Activated CD8-positive, alpha-beta memory T cell treated with anti-CD3 and anti-CD28 coated beads, Interleukin-2, amount 50 U/mL, for 48 hours (primary cell): ENCODE results near the gene SAMD5.

Experiments used
- DNase-seq: peaks from one replicate; pipeline ENCODE4 v3.0.0-alpha.2; 2020

The SAMD5 gene

GRCh38 chr6:147569788-147570187 lies 61.3 kb downstream of the SAMD5 start:
- no peak for DNase-seq

- no peak for DNase-seq
Observed at GRCh38 chr6:147570681-147571080, 62.2 kb downstream of the SAMD5 start.

DNA sequence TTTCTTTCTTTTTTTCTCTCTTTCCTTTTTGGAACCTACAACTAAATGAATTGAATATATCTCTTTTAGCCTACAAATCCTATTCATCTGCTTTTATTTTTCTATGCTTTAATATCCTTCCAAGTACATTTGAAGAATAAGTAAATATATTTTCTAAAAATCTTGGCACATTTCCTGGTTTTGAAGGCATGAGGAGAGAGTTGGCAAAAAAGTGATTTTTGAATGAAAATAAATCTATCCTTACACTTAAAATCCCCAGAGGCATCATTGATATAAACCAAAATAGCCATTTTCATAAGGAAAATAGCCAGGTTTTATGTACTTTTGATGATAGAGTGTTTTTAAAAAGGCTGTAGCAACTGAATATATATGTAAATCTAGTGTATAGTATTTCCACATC lies 69.0 kb downstream of the SAMD5 start:
- no peak for DNase-seq

DNA sequence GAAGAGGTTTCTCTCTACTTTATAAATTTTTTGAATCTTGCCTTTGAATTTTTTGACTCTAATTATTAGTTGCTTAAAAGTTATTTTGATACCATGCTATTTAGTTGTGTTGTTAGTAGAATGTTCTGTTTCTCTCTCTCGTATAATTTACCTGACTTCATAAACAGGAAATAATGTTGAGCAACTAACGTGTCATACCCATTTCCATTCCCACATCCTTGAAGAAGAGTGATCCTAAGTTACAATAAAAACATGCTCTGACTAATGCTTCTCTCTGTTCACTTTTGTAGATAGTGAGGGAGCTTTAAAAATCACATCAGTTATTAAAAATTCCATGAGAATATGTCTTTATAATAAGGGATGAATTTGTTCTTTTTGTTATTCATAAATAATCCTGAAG lies 69.7 kb downstream of the SAMD5 start:
- no peak for DNase-seq

DNA sequence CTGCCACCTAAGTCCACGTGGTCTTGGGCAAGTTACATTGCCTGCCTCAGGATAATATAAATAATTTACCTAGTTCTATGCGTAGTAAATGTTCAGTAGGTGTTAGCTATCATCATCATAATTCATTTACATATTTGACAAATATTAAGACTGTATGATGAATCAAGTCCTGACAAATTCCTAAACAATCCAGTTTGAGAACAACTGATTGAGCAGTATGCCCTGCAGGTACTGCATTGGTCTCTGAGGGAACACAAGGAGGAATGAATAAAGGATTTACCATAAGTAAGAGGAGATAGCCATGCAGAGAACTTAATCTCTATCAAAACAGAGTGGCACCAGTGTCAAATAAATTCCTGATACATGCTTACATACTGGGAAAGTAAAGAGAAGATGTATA lies 70.4 kb downstream of the SAMD5 start:
- DNase-seq: no peak

- no peak for DNase-seq
Observed at GRCh38 chr6:147579667-147580066, 71.2 kb downstream of the SAMD5 start.

- no peak for DNase-seq
Observed at GRCh38 chr6:147582991-147583390, 74.5 kb downstream of the SAMD5 start.

- DNase-seq: no peak
Observed at GRCh38 chr6:147585256-147585655, 76.8 kb downstream of the SAMD5 start.

DNA sequence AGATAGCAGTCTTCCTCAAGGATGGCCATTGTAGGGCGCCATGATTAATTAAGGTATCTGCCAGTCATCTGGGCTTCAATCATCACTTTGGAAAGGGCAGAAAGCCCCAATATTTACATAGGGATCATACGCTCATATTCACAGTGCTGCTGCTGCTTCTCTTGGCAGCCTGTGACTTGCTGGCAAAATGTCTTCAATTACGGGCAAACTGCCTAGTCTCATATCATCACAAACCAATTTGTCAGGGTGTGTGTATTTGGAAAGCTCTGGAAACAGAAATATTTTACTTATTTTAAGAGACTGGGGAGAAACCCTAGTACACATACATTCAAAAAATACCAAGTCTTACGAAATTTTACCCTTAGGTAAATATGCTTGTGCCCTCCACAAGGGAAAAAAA lies 77.6 kb downstream of the SAMD5 start:
- no peak for DNase-seq

DNA sequence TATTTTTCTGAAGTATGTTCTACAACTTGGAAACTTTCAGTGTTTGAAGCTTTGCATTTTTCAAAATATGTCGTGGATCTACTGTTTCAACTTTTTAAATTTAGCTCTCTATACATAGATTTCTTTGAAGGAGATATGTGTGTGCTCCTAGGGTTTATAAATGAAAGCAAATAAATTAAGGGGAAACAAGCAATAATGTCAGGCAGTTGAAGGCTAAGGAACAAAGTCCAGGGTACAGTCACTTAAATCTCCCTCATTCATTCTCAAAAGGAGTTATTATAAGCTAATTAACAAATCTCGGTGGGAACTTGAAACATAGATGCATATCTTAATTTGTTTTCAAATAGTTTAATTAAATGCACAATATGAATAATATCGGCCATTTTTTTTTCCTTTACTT lies 79.4 kb downstream of the SAMD5 start:
- no peak for DNase-seq

DNA sequence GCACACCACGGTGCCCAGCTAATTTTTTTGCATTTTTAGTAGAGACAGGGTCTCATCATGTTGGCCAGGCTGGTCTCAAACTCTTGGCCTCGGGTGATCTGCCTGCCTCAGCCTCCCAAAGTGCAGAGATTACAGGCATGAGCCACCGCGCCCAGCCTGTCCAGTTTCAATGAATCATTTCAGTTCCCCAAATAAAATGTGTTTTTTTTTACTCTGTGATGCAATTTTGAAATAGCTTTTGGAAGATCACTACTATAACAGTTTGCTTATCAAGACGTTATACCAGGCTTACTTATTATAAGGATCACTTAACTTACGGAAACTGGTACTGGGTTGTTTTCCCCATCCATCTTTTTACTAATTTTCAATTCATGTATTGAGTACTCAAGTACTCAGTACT lies 80.0 kb downstream of the SAMD5 start:
- DNase-seq: no peak

DNA sequence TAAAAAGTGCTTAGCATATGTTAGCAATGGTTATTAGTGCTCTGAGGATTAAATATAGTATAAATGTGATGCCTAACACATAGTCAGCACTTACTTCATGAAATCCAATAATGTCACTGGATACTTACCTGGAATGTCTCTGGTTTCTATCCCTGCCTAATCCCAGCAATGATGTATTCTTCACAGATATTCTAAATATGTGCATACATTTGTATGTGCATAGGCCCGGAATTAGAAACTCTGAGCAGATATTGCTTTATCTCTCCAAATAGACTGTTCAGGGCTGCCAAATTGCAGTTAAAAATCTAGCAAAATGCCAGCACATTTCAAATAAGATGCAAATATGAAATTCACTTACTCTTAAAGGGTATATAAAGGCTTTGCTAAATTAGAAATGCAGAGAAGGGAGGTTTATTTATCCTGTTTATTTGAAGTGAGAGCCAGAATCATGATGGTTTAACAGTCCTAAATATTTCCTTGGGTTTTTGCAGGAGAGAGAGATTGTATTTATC lies 81.3 kb downstream of the SAMD5 start:
- DNase-seq: no peak

DNA sequence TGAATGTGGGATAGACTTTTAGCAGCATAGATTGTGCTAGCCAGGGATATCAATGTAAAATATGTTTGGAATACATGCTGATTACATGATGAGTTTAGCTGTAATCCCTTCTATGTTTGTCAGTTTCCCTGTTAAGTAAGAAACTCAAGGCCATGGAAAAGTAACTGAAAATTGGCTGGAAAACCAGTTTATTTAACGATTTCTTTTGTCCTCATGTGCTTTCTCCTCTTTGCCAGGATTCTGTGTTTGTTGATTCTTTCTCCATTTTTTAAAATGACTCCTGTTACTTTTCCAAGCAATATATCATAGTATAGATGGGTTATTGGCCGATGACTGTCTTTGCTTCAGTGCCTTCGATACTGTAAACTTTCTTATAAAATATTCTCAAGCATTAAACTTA lies 87.5 kb downstream of the SAMD5 start:
- no peak for DNase-seq

GRCh38 chr6:147603392-147604081 lies 95.0 kb downstream of the SAMD5 start:
- no peak for DNase-seq

- DNase-seq: no peak
Observed at GRCh38 chr6:147604373-147604772, 95.9 kb downstream of the SAMD5 start.

DNA sequence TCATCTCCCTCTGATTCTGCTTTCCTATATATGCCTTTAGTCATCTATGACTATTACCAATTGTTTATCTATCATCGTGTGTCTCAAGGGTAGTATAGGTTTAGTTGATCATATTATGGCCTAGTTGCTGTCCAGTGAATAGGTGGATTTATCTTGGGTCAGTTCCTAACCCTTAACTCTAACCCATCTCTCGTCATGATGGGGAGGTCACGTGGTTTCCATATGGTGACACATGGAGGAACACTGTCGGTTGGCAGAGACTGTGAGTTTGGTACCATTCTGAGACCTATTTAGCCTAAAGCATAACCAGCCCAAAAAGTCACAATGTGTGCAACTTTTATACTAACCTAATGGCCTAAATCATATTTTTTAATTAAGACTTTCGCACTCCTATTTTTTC lies 103.5 kb downstream of the SAMD5 start:
- DNase-seq: no peak

- no peak for DNase-seq
Observed at GRCh38 chr6:147614501-147614900, 106.0 kb downstream of the SAMD5 start.

GRCh38 chr6:147615659-147616456 lies 107.4 kb downstream of the SAMD5 start:
- no peak for DNase-seq

DNA sequence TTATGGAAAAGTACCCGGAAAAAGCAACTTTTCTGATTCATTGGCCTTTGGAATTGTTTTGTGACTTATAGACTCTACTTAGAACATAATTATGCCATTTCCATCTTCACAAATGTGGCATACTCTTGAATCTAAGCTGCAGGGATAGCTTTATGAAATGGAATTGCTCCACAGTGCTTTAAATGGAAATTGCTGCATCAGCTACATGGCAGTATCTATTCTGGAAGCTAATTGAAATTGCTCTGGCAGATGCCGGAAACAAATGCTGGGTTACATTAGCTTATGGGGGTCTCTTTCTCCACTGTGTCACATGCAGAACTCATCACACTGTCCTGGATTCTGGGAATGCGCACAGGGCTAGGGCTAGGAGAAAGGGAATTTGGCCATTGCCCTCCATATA lies 108.9 kb downstream of the SAMD5 start:
- no peak for DNase-seq

- DNase-seq: no peak
Observed at GRCh38 chr6:147618457-147618856, 110.0 kb downstream of the SAMD5 start.

GRCh38 chr6:147618927-147619326 lies 110.4 kb downstream of the SAMD5 start:
- no peak for DNase-seq
